ENCODE measurements around the gene CAMK2B.

GRCh38 chr7:44320141-44320540, 5.3 kb downstream of the CAMK2B start:
- TF ChIP-seq CTCF (IDR thresholded peaks at IDR 0.05; ENCODE audit: low read depth, low read length, poor library complexity, severe bottlenecking) = no peak
- no peak for TF ChIP-seq EZH2phosphoT487 (IDR thresholded peaks at IDR 0.05; ENCODE audit: borderline replicate concordance, low read length)
